ENCODE results near the gene HRC.

Gene HRC, protein sequence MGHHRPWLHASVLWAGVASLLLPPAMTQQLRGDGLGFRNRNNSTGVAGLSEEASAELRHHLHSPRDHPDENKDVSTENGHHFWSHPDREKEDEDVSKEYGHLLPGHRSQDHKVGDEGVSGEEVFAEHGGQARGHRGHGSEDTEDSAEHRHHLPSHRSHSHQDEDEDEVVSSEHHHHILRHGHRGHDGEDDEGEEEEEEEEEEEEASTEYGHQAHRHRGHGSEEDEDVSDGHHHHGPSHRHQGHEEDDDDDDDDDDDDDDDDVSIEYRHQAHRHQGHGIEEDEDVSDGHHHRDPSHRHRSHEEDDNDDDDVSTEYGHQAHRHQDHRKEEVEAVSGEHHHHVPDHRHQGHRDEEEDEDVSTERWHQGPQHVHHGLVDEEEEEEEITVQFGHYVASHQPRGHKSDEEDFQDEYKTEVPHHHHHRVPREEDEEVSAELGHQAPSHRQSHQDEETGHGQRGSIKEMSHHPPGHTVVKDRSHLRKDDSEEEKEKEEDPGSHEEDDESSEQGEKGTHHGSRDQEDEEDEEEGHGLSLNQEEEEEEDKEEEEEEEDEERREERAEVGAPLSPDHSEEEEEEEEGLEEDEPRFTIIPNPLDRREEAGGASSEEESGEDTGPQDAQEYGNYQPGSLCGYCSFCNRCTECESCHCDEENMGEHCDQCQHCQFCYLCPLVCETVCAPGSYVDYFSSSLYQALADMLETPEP

DNA sequence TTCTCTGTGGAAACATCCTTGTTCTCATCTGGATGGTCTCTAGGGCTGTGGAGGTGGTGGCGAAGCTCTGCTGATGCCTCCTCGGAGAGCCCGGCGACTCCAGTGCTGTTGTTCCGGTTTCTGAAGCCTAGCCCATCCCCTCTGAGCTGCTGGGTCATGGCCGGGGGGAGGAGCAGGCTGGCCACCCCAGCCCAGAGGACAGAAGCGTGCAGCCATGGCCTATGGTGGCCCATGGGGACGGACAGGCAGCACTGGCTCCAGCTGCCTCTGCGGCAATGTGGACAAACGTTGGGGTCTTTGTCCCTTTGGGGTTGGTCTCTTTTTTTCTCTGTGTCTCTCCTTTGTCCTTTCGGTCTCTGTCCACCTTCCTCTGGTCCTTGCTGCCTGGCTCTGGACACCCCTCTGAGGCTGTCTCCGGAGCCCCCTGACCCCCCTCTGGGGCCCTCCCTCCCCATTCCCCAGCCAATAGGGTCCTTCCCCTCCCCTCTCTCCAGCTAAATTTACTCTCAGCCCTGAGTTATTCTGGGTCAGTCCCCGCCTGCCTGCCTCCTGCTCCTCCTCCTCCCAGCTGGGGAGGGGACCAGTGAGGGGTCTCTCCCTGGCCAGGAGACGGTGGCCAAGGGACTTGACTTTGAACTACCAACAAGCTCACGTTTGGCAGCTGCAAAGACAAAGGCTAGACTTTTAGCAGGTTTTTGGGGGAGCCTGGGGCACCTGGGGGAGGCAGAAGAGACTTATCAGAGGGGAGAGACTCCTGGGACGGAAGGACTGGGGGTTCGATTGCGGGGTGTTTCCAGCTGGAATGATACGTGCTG, at the start of gene HRC:
TSS of gene HRC (minus strand) at position 392 of the 815 bp plus-strand sequence. CDS start at position 233, 159 bp downstream.
- no peak within 1 kb of the TSS for H3K4me3 ChIP-seq (ENCODE audit: low read depth in 1 of 2, low read length in 1 of 2)
- no peaks in the 10 kb centered on the region for H3K9me3 ChIP-seq
- TF ChIP-seq, protein P1, sequence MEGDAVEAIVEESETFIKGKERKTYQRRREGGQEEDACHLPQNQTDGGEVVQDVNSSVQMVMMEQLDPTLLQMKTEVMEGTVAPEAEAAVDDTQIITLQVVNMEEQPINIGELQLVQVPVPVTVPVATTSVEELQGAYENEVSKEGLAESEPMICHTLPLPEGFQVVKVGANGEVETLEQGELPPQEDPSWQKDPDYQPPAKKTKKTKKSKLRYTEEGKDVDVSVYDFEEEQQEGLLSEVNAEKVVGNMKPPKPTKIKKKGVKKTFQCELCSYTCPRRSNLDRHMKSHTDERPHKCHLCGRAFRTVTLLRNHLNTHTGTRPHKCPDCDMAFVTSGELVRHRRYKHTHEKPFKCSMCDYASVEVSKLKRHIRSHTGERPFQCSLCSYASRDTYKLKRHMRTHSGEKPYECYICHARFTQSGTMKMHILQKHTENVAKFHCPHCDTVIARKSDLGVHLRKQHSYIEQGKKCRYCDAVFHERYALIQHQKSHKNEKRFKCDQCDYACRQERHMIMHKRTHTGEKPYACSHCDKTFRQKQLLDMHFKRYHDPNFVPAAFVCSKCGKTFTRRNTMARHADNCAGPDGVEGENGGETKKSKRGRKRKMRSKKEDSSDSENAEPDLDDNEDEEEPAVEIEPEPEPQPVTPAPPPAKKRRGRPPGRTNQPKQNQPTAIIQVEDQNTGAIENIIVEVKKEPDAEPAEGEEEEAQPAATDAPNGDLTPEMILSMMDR (IDR thresholded peaks at IDR 0.05) = no peak
- no peak within 1 kb of the TSS for H3K27ac ChIP-seq
- H3K27me3 ChIP-seq = peaks cover 100% of the 10 kb centered on the region
- no peaks in the 10 kb centered on the region for H3K36me3 ChIP-seq
- peaks cover 5 to 9% of the 10 kb centered on the region in 2 experiments for H3K4me1 ChIP-seq (ENCODE audit: control insufficient read depth in 1 of 2, insufficient read depth in 1 of 2, low read depth in 1 of 2, low read length in 1 of 2)

DNA sequence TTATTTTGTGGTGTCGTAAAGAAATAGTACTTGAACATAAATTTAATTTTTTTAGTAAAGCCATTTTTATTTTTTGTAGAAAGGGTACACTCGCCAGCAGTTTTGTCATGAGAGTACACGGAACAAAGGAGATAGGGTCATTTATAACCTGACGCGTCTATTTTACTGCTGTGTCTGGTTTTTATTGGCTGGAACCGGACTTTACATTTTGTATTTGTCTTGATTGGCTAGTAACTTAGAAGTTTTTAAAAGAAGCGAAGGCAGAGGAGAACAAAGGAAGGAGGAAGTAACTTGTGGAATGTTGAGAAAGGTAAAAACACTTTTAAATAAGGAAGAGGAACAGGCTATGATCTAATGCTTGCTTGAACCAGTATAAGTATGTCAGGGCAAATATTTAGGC, 45.8 kb upstream of the HRC start:
- Histone ChIP-seq H3K4me3 (ENCODE audit: low read depth in 1 of 2, low read length in 1 of 2) (no peak overlapping the region), H3K27me3 (no peaks in the 10 kb centered on the region), H3K9me3 (no peaks in the 10 kb centered on the region), H3K27ac (no peak overlapping the region), H3K4me1 (ENCODE audit: control insufficient read depth in 1 of 2, insufficient read depth in 1 of 2, low read depth in 1 of 2, low read length in 1 of 2) (no peaks in the 10 kb centered on the region), H3K36me3 (no peaks in the 10 kb centered on the region)
- TF ChIP-seq, protein P1 (IDR thresholded peaks at IDR 0.05) = no peak

DNA sequence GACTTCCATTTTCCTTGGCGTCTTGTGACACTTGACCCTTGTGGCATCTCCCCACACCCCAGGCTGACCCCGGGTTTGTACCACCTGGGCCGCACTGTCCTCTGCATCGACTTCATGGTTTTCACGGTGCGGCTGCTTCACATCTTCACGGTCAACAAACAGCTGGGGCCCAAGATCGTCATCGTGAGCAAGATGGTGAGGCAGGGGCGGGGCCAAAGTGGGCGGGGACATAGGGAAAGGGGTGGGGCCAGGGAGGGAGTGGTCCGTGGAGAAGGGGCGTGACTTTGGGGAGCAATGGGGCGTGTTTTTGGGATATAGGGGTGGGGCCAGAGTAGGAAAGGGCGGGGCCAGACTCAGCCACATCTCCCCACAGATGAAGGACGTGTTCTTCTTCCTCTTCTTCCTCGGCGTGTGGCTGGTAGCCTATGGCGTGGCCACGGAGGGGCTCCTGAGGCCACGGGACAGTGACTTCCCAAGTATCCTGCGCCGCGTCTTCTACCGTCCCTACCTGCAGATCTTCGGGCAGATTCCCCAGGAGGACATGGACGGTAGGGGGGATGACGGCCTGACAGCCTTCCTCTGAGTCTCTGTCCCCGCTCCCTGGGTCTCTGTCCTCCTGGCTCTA, 45.2 kb upstream of the HRC start:
- Histone ChIP-seq H3K36me3 (no peaks in the 10 kb centered on the region), H3K27me3 (no peaks in the 10 kb centered on the region), H3K9me3 (no peaks in the 10 kb centered on the region), H3K27ac (no peak overlapping the region), H3K4me3 (ENCODE audit: low read depth in 1 of 2, low read length in 1 of 2) (no peak overlapping the region), H3K4me1 (ENCODE audit: control insufficient read depth in 1 of 2, insufficient read depth in 1 of 2, low read depth in 1 of 2, low read length in 1 of 2) (no peaks in the 10 kb centered on the region)
- TF ChIP-seq, protein P1 (IDR thresholded peaks at IDR 0.05) = no peak

DNA sequence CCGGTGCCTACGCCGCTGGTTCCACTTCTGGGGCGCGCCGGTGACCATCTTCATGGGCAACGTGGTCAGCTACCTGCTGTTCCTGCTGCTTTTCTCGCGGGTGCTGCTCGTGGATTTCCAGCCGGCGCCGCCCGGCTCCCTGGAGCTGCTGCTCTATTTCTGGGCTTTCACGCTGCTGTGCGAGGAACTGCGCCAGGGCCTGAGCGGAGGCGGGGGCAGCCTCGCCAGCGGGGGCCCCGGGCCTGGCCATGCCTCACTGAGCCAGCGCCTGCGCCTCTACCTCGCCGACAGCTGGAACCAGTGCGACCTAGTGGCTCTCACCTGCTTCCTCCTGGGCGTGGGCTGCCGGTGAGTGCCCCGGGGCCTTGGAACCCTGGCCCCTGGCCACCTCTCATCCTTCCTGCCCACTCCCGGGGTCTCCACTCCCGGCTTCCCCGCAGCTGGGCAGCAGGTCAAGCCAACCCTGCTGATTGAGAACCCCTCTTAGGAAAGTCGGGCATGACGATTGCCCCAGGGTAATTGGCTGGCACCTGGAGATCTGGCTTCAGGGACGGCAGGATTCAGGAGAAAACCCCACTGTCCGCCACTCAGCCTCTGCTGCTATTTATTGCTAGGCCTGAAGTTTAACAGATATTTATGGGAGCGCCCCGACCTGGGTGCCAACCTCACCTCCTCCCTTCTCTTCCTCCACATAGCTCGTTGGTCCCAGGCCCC, 41.5 kb upstream of the HRC start:
- no peaks in the 10 kb centered on the region for H3K4me1 ChIP-seq (ENCODE audit: control insufficient read depth in 1 of 2, insufficient read depth in 1 of 2, low read depth in 1 of 2, low read length in 1 of 2)
- no peaks in the 10 kb centered on the region for H3K27me3 ChIP-seq
- no peaks in the 10 kb centered on the region for H3K36me3 ChIP-seq
- H3K4me3 ChIP-seq (ENCODE audit: low read depth in 1 of 2, low read length in 1 of 2) = no peak overlapping the region
- no peaks in the 10 kb centered on the region for H3K9me3 ChIP-seq
- TF ChIP-seq, protein P1 (IDR thresholded peaks at IDR 0.05) = no peak
- H3K27ac ChIP-seq = no peak overlapping the region

DNA sequence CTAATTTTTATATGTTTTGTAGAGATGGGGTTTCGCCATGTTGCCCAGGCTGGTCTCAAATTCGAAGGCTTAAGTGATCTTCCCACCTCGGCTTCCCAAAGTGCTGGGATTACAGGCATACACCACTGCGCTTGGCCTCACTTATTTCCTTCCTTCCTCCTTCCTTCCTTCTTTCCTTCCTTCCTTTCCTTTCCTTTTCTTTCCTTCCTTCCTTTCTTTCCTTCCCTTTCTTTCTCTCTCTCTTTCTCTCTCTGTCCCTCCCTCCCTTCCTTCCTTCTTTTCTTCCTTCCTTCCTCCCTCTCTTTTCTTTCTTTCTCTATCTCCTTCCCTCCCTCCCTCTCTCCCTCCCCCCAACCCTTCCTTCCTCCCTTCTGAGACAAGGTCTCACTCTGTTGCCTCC, 39.2 kb upstream of the HRC start:
- H3K4me1 ChIP-seq (ENCODE audit: control insufficient read depth in 1 of 2, insufficient read depth in 1 of 2, low read depth in 1 of 2, low read length in 1 of 2) = no peaks in the 10 kb centered on the region
- H3K27me3 ChIP-seq = no peaks in the 10 kb centered on the region
- no peaks in the 10 kb centered on the region for H3K9me3 ChIP-seq
- no peak overlapping the region for H3K27ac ChIP-seq
- no peaks in the 10 kb centered on the region for H3K36me3 ChIP-seq
- TF ChIP-seq, protein P1 (IDR thresholded peaks at IDR 0.05) = no peak
- H3K4me3 ChIP-seq (ENCODE audit: low read depth in 1 of 2, low read length in 1 of 2) = no peak overlapping the region

Data from neutrophil (primary cell).